ENCODE results near the gene TMEM121B. TPM values are rescaled to one million over a fixed set of nuclear protein-coding genes. Genes with fewer than 3 reads are reported as not detected.

TMEM121B gene
- total and polyA plus RNA-seq, 2 of the 13 experiments (the other 11 are each of a cell fraction or from before 2014, with no cell fraction given): not detected

GRCh38 chr22:17084554-17085276, 36.4 kb downstream of the TMEM121B start, which contains the start of gene IL17RA (continued):
- TF ChIP-seq JARID2 (CRISPR knock-in tag; IDR thresholded peaks at IDR 0.05; ENCODE audit: insufficient replicate concordance) (no peak), ZBTB1 (CRISPR knock-in tag; IDR thresholded peaks at IDR 0.05; ENCODE audit: borderline replicate concordance) (no peak), ZFX (CRISPR knock-in tag; IDR thresholded peaks at IDR 0.05; ENCODE audit: low read depth) (peak; percentile 92), IRF9 (CRISPR knock-in tag; IDR thresholded peaks at IDR 0.05; ENCODE audit: borderline replicate concordance) (no peak), ZNF256 (CRISPR knock-in tag; conservative IDR thresholded peaks at IDR 0.05) (no peak), MXD3 (CRISPR knock-in tag; IDR thresholded peaks at IDR 0.05) (no peak), NBN (conservative IDR thresholded peaks at IDR 0.05) (no peak), KLF6 (CRISPR knock-in tag; IDR thresholded peaks at IDR 0.05) (no peak), RXRA (CRISPR knock-in tag; IDR thresholded peaks at IDR 0.05) (0 out of 2 replicates have a peak, but pooled peaks have one; percentile 14), NFKB2 (CRISPR knock-in tag; IDR thresholded peaks at IDR 0.05; ENCODE audit: borderline replicate concordance) (peak; percentile 10; the same call in 1 of the 2 replicates)
- TF ChIP-seq, protein P1, sequence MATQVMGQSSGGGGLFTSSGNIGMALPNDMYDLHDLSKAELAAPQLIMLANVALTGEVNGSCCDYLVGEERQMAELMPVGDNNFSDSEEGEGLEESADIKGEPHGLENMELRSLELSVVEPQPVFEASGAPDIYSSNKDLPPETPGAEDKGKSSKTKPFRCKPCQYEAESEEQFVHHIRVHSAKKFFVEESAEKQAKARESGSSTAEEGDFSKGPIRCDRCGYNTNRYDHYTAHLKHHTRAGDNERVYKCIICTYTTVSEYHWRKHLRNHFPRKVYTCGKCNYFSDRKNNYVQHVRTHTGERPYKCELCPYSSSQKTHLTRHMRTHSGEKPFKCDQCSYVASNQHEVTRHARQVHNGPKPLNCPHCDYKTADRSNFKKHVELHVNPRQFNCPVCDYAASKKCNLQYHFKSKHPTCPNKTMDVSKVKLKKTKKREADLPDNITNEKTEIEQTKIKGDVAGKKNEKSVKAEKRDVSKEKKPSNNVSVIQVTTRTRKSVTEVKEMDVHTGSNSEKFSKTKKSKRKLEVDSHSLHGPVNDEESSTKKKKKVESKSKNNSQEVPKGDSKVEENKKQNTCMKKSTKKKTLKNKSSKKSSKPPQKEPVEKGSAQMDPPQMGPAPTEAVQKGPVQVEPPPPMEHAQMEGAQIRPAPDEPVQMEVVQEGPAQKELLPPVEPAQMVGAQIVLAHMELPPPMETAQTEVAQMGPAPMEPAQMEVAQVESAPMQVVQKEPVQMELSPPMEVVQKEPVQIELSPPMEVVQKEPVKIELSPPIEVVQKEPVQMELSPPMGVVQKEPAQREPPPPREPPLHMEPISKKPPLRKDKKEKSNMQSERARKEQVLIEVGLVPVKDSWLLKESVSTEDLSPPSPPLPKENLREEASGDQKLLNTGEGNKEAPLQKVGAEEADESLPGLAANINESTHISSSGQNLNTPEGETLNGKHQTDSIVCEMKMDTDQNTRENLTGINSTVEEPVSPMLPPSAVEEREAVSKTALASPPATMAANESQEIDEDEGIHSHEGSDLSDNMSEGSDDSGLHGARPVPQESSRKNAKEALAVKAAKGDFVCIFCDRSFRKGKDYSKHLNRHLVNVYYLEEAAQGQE (IDR thresholded peaks at IDR 0.05; ENCODE audit: borderline replicate concordance in 1 of 2, low read depth in 1 of 2, low read length in 2 of 2): no peak
- TF ChIP-seq, protein P2, sequence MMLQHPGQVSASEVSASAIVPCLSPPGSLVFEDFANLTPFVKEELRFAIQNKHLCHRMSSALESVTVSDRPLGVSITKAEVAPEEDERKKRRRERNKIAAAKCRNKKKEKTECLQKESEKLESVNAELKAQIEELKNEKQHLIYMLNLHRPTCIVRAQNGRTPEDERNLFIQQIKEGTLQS (CRISPR knock-in tag; IDR thresholded peaks at IDR 0.05): peak; percentile 37; the same call in 1 of the 2 replicates
- TF ChIP-seq, protein P3, sequence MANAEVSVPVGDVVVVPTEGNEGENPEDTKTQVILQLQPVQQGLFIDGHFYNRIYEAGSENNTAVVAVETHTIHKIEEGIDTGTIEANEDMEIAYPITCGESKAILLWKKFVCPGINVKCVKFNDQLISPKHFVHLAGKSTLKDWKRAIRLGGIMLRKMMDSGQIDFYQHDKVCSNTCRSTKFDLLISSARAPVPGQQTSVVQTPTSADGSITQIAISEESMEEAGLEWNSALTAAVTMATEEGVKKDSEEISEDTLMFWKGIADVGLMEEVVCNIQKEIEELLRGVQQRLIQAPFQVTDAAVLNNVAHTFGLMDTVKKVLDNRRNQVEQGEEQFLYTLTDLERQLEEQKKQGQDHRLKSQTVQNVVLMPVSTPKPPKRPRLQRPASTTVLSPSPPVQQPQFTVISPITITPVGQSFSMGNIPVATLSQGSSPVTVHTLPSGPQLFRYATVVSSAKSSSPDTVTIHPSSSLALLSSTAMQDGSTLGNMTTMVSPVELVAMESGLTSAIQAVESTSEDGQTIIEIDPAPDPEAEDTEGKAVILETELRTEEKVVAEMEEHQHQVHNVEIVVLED (CRISPR knock-in tag; IDR thresholded peaks at IDR 0.05; ENCODE audit: borderline replicate concordance): 0 out of 2 replicates have a peak, but pooled peaks have one; percentile 22
- TF ChIP-seq, protein P4, sequence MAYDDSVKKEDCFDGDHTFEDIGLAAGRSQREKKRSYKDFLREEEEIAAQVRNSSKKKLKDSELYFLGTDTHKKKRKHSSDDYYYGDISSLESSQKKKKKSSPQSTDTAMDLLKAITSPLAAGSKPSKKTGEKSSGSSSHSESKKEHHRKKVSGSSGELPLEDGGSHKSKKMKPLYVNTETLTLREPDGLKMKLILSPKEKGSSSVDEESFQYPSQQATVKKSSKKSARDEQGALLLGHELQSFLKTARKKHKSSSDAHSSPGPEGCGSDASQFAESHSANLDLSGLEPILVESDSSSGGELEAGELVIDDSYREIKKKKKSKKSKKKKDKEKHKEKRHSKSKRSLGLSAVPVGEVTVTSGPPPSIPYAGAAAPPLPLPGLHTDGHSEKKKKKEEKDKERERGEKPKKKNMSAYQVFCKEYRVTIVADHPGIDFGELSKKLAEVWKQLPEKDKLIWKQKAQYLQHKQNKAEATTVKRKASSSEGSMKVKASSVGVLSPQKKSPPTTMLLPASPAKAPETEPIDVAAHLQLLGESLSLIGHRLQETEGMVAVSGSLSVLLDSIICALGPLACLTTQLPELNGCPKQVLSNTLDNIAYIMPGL (CRISPR knock-in tag; IDR thresholded peaks at IDR 0.05; ENCODE audit: borderline replicate concordance in 1 of 2, low read depth in 1 of 2): peak in 1 of 2 experiments; percentile 59; a peak in 1 of 4 replicates
- TF ChIP-seq, protein P5, sequence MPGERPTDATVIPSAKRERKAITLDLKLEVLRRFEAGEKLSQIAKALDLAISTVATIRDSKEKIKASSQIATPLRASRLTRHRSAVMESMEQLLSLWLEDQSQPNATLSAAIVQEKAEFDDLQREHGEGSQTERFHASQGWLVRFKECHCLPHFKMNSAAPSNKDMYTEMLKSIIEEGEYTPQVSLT (CRISPR knock-in tag; IDR thresholded peaks at IDR 0.05; ENCODE audit: borderline replicate concordance, low read depth): no peak
